Stimulated activated CD4-positive, alpha-beta T cell treated with anti-CD3 and anti-CD28 coated beads, Interleukin-2, amount 100 ng/mL, for 24 hours (primary cell): Measurements from ENCODE around the gene FBXW12.
A peak's percentile ranks its signal among the peaks of the same experiment; 100 is the strongest.

Experiments used
- DNase-seq, 2 donors: peaks; one replicate each; pipeline ENCODE4 v3.0.0-alpha.2; 2020

FBXW12 gene

DNA sequence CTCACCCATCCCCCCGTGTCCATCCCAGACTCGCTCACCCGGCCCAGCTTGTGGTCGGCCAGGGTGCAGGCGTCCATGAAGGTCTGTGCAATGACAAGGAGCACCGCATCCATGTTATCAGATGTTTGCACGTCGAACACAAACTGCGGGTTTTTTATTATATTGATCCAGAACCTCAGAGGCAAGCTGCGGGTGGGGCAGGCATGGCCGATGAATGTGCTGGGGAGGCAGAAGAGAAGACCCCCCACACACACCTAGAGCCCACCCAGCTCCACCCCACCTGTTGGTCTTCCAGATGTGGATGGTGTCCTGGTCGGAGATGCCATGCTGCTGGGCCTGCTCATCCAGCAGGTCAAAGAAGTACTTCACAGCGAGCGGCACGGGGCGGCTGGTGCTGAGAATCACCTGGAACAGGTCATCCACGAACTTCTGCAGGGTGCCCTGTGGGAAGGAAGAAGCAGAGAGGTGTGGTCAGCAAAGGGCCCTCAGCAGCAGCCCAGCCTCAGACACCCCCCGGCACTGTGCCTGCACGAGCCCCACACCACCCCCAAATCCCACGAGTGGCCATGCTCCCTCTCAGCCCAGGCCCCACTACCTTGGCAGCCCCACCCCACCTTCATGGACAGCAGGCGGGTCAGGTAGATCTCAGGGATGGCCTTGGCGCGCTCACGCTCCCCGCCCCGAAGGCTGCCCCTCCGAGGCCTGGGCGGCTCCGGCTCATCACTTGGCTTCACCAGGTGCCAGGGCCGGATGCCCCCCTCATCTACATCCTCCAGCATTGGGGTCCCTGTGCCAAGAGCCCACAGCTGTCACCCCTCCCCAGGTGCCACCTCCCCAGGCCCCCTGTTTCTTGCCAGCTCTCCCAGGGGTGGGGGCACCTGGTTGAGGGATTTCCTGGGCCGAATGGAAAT, 37.5 kb downstream of the FBXW12 start:
- peak in 1 of 2 donors; percentile 8 for DNase-seq

GRCh38 chr3:48410205-48411040, 38.4 kb downstream of the FBXW12 start:
- DNase-seq: no peak

DNA sequence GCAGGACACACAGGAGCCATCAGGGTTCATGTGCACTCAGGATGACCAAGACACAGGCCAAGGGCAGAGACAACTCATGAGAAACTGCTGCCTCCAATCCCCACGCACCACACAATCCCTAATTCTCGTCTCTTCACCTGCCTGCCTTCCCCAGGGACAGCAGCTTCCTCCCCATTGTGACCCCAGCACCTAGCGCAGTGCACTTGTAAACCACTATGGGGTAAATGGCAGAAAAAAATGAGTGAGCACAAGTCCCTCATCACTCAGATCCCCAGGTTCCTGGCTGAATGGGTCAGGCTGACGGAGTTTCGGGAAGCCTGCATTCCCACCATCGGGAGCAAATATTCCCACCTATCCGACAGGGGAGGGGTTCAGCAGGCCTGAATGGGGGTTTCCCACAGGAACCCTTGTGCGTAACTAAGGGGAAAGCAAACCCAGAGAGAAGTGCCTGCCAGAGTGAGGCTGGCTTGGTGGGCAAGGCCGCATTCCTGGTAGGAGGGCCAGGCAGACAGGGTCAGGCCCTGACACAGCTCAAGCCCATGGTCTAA, 39.1 kb downstream of the FBXW12 start:
- DNase-seq: no peak

GRCh38 chr3:48411606-48412374, 39.8 kb downstream of the FBXW12 start:
- no peak for DNase-seq

- no peak for DNase-seq
These were observed 40.5 kb downstream of the FBXW12 start for GRCh38 chr3:48412375-48413001.

- DNase-seq: no peak
These were observed 41.1 kb downstream of the FBXW12 start for GRCh38 chr3:48413086-48413485.

GRCh38 chr3:48413611-48414010, 41.6 kb downstream of the FBXW12 start:
- no peak for DNase-seq

DNA sequence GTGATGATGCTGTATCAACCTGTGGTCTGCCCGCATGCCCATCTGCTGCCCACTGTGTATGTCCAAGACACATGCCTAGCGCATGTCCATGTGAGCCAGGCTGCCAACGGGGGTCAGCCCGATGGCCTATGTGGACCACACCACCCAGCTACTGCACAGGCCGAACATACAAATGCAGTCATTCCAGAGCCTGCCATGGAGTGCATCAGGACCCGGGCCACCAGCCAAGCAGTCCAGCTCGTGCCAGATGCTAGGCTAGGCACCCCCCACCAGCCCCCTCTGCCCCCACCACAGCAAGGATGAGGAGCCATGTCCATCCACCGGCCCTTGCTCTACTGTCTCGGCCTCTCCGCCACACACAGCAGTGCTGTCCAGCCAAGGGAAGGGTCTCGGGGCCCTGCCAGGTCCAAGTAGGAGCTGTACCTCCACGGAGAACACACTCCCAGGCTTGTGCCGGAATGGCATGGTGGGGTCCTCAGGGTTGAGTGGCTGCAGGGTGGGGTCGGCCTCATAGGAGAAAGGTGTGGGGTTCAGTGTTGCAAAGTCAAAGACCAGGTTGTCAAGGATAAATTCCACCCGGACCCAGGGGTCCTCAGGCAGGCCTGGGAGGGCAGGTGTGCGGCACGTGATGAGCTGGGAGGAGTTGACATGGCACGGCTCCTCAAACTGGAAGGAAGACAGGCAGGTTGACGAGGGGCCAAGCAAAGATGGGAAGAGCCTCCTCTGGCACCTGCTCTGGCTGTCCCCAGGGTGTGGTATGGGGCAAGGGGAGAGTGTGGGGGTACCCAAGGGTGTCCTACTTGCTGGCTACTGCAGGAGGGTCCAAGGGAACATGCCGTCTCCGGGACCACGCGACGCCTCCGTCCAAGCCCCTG, 42.6 kb downstream of the FBXW12 start:
- DNase-seq: no peak

DNA sequence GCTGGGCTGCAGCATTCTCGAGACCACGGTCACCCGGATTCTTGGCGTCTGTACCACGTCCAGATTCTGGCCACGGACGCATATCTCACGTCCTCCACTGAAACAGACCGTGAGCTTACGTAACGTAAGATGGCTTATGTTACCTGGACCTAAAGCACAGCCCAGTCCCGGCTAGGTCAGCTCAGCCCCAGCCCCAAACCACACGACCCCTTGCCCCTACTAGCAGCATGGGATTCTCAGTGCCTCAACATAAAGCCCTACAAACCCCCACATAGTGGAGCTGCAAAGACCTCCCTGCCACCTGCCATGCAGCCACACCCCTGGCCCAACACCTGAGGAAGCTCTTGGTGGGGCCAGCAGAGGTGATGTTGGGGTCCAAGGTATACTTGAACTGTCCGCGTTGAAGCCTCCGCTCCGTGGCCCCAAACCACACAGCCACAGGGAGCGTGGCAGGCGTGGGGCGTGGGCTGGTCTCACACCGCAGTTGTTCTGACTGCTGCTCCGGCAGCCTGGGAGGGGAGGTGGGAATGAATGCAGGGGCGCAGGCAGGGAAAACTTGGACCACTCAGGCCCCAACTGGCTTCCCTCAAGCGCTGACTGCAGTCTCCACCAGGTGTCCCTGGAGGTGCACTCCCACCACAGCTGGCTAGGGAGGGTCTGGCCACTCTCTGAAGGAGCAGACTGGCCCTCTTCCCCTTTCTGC, 43.4 kb downstream of the FBXW12 start:
- no peak for DNase-seq

DNA sequence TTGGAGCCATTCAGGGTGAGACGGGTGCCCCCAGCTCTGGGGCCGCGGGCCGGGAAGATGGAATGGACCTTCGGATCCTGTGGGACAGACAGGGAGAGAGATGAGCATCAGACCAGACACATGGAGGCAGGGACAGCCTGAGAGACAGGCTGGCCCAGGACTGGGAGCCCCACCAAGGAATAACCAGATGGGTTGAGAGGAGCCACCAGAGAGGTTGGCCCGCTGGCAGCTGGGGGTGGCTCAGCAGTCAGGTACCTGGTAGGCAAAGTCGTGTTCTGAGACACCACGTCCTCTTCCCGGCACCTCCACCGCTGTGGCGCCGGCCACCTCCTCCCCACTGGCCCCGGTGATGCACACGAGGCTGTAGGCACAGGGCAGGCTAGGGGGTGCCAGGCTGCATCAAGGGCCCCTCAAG, 44.1 kb downstream of the FBXW12 start:
- DNase-seq: no peak

DNA sequence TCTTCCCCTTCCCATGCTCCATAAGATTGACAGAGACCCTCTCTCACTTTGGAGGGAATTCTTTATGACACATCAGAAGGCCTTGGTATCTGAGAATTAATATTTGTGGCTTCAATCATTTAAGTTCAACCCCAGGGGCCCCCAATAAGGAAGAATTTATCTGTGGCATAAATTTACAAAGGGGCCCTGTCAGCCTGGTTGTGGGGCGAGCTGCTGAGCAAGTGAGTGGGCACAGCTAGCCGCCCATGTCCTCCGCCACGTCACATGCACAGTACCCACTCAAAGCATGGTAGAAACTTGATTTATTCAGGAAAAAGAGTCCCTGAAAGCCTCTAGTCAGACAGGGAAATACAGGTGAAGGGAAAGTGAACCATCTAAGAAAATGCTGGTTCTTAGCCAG, 44.5 kb downstream of the FBXW12 start:
- no peak for DNase-seq

GRCh38 chr3:48417529-48418108, 45.6 kb downstream of the FBXW12 start:
- DNase-seq: no peak

- no peak for DNase-seq
These were observed 46.1 kb downstream of the FBXW12 start for GRCh38 chr3:48418140-48418539.

DNA sequence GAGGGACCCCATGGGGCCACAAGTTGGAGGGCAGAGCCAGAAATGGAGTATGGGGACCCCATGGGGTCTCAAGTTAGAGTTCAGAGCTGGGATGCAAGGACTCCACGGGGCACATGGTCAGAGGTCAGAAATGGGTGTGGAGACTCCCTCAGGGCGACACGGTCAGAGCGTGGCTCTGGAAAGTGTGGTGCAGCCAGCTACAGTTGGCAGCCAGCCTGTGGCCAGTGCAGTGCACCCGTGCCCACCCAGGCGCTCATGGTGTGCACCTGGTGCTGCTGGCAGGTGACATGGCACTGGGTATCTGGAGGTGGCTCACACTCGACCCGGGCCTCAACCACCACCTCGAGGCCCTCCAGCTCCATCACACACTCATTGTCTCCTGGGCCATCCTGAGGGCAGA, 46.6 kb downstream of the FBXW12 start:
- no peak for DNase-seq

DNA sequence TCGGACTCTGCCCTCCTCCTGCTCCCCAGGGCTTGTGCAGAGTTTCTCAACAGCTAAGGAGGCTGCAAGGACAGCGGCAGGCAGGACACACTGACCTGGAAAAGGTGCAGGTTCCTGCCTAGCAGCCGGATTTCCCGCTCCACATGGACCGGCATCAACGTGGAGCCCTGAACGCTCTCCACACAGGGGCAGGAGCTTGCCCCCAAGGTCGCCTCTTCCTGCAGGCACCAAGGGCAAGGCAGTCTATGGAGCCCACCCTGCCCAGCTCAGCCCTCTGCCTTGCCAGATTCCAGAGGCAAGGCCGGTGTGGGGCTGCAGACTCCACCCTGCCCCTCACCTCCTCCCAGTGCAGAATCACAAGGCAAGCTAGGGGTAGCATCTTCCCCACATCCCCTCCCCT, 47.1 kb downstream of the FBXW12 start:
- no peak for DNase-seq

DNA sequence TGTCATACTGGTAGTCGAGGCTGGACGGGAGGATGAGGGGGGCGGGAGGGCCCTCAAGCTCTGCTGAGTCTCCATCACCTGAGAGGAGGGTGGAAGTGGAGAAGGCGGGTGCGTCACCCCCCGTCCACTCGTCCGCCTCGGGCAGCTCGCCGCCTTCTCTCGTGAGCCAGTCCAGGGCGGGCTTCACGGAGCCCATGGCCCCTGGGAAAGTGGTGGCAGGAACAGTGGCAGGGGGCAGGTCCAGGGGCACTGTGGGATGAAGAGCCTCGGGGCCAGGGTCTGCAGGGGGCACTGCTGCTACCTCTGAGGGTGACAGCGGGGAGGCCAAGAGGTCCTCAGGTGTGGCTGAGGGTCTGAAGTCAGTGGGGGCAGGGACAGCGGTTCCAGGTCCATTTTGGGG, 47.6 kb downstream of the FBXW12 start:
- no peak for DNase-seq

DNA sequence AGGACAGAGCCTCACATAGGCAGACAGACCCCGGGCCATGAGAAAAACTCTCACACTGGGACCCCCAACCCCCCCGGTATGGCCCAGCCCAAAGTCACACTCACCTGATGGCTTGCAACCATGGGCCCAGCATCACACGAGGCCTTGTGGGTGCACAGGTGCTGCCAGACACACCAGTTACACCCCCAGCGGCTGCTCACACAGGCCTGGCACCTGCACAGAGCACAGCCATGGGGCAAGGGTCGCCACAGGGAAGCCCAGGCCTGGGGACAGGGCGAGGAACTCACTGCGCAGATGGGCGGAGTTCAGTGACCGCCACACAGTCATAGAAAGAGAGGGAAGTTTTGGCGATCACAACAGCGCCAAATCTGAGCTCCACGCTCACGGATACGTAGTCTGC, 48.5 kb downstream of the FBXW12 start:
- DNase-seq: no peak

DNA sequence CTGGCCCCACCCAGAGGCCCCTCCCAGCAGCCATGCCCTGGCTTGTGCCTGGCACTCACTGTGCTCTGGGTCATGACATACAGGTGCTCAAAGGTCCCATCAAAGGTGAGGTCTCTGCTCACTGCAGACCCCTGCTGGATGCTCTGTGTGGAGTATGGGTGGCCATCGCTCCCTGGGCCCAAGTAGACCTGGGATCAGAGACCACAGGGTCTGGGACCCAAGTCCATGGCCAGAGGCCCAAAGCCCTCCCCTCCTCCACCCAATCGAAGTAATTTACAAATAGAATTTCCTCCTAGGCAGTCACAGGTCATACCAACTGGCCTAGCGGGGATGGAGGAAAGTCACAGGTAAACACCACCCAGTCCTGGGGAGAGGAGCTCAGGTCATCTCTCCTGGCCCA, 50.3 kb downstream of the FBXW12 start:
- DNase-seq: no peak

- DNase-seq: no peak
These were observed 50.7 kb downstream of the FBXW12 start for GRCh38 chr3:48422681-48423080.

GRCh38 chr3:48423241-48423882, 51.3 kb downstream of the FBXW12 start:
- DNase-seq: no peak
